H4 (cell line): ENCODE measurements around the gene THADA. TPM values are rescaled to one million over a fixed set of nuclear protein-coding genes. Genes with fewer than 3 reads are reported as not detected.
"Not testable (repeated sequence)": the region's sequence is repeated elsewhere in the genome, so short reads cannot be mapped to it uniquely, and the experiment has no call there.

Experiments used
- DNase-seq: peaks from one replicate; pipeline ENCODE4 v3.0.0-alpha.2; 2015; ENCODE audit warnings: low spot score
- total RNA-seq: library from RNA; depleted of rRNA; stranded (reverse); fragments of >200 nt; shearing (Covaris generic); gene quantifications from 2 replicates; pipeline ENCODE4 v1.2.3, GENCODE V29; 2014

The THADA gene
- total RNA-seq, 1 experiment from 2014 or later, result 10.9 TPM

- DNase-seq, result peak; percentile 71
Measured at GRCh38 chr2:43605079-43605655, 9.3 kb upstream of the THADA start.

GRCh38 chr2:43604674-43605073 is 8.8 kb upstream of the THADA start:
- DNase-seq, result no peak

- DNase-seq, result not testable (repeated sequence)
Measured at GRCh38 chr2:43600596-43600995, 4.8 kb upstream of the THADA start.

GRCh38 chr2:43594875-43595274 is 963 bp downstream of the THADA start:
- DNase-seq, result no peak

GRCh38 chr2:43593254-43593653 is 2.6 kb downstream of the THADA start:
- no peak for DNase-seq

- no peak for DNase-seq
Measured at GRCh38 chr2:43592443-43592842, 3.4 kb downstream of the THADA start.

GRCh38 chr2:43585708-43586107 is 10.1 kb downstream of the THADA start:
- no peak for DNase-seq

- DNase-seq, result no peak
Measured at GRCh38 chr2:43579275-43579981, 16.4 kb downstream of the THADA start.

- DNase-seq, result peak; percentile 52
Measured at GRCh38 chr2:43576981-43577892, 18.6 kb downstream of the THADA start.

- DNase-seq, result no peak
Measured at GRCh38 chr2:43572244-43572643, 23.6 kb downstream of the THADA start.

GRCh38 chr2:43569921-43570320 is 25.9 kb downstream of the THADA start:
- no peak for DNase-seq

GRCh38 chr2:43568228-43568627 is 27.6 kb downstream of the THADA start:
- DNase-seq, result no peak

GRCh38 chr2:43566461-43566729 is 29.4 kb downstream of the THADA start:
- no peak for DNase-seq

GRCh38 chr2:43563679-43564078 is 32.2 kb downstream of the THADA start:
- DNase-seq, result no peak

- no peak for DNase-seq
Measured at GRCh38 chr2:43560231-43560547, 35.6 kb downstream of the THADA start.

- no peak for DNase-seq
Measured at GRCh38 chr2:43559391-43560230, 36.2 kb downstream of the THADA start.

GRCh38 chr2:43557196-43557595 is 38.6 kb downstream of the THADA start:
- no peak for DNase-seq

- DNase-seq, result no peak
Measured at GRCh38 chr2:43556256-43556655, 39.6 kb downstream of the THADA start.

GRCh38 chr2:43553341-43553855 is 42.4 kb downstream of the THADA start:
- DNase-seq, result no peak

- DNase-seq, result no peak
Measured at GRCh38 chr2:43551990-43552389, 43.8 kb downstream of the THADA start.

- DNase-seq, result not testable (repeated sequence)
Measured at GRCh38 chr2:43548381-43548780, 47.5 kb downstream of the THADA start.
